Fibroblast of gingiva (primary cell): ENCODE measurements around the gene MCM9.
"Not testable (repeated sequence)": the region's sequence is repeated elsewhere in the genome, so short reads cannot be mapped to it uniquely, and the experiment has no call there.

Experiments
- DNase-seq: peaks from one replicate; pipeline ENCODE4 v3.0.0-alpha.2; 2011; ENCODE audit warnings: low read depth

Gene MCM9

GRCh38 chr6:118893807-118894424 lies 41.0 kb downstream of the MCM9 start, which contains the start of gene ASF1A:
TSS of gene ASF1A (plus strand) at chr6:118894152. CDS start at chr6:118894414, 262 bp downstream.
- peak; percentile 98 for DNase-seq

- DNase-seq, result peak; percentile 75
Measured at GRCh38 chr6:118893064-118893806, 41.7 kb downstream of the MCM9 start.

GRCh38 chr6:118892355-118892991 lies 42.5 kb downstream of the MCM9 start:
- no peak for DNase-seq

DNA sequence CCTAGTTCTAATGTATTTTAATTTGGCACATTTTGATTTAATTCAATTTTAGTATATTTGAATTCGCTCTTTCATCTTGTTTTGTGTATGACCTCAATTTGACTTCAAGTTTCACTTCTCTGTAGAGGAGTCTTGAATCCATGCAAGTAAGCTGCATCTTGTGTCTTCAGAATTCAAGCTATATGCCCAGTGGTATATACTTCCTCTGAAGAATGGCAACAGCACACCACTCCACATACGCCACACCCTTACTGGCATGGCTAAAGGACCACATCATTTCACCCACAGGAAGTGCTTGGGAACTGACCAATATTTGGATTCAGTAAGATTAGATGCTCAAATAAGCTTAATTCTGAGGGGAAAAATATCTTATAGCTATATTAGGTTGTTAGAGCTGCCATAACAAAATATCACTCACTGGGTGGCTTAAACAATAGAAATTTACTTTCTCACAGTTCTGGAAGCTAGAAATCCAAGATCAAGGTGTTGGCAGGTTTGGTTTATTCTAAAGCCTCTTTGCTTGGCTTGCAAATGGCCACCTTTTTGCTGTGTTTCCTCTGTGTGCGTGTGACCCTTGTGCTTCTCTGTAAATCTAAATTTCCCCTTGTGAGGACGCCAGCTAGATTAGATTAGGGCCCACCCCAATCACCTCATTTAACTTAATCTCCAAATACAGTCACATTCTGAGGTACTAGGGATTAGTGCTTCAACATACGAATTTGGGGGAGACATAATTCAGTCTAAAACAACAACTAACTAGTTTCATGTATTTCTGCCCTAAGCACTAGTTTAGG lies 43.8 kb downstream of the MCM9 start:
- no peak for DNase-seq

DNA sequence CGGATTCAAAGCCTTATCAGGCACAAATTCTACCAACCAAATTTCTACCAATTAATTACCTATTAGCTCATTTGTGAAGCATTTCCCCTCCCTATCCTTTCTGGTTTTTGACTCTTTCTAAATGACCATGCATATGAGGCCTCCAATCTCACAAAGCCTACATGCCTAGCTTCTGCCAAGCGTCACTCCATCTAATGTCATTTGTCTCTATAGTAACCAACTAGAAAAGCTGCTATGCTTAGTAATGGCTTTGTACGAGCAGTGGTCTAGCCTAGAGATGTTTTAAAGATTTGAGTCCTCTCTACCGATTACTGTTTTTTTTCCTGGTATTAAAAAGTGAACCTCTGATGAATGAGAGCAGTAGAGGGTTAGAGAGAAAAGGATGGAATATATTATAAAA lies 45.8 kb downstream of the MCM9 start:
- no peak for DNase-seq

- DNase-seq, result no peak
Measured at GRCh38 chr6:118886641-118887040, 48.3 kb downstream of the MCM9 start.

GRCh38 chr6:118882314-118882905 lies 52.5 kb downstream of the MCM9 start:
- DNase-seq, result no peak

- DNase-seq, result no peak
Measured at GRCh38 chr6:118881440-118882313, 53.3 kb downstream of the MCM9 start.

GRCh38 chr6:118877806-118878205 lies 57.2 kb downstream of the MCM9 start:
- DNase-seq, result no peak

DNA sequence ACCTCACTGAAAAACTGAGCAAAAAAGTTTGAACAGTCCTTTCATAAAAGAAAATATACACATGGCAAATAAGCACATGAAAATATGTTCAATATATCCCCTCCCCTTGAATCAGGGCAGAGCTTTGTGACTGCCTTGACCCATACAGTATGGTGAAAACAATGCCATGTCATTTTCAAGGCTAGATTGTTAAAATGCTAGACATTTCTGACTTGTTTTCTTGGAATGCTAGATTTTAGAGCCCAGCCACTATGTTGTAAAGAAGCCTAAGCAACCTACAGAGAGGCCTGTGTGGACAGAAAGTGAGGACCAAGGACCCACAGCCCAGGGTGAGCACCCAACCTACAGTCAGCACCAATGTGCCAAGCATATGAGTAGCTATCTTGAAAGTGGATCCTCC lies 58.1 kb downstream of the MCM9 start:
- peak; percentile 55 for DNase-seq

GRCh38 chr6:118876198-118876597 lies 58.8 kb downstream of the MCM9 start:
- no peak for DNase-seq

GRCh38 chr6:118875672-118876071 lies 59.3 kb downstream of the MCM9 start:
- no peak for DNase-seq

DNA sequence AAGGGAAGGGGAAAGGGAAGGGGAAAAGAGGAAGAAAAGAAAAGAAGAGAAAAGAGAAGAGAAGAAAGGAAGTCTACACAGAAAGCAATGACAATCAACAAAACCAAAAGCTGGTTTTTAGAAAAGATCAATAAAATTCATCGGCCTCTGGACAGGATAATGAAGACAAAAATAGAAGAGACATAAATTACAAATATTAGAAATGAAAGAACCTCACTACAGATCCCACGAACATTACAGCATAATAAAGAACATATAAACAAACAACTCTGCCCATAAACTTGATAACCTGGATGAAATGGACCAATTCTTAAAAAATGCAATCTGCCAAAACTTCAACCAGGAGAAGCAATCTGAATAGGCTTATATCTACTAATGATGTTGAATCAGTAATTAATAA lies 61.7 kb downstream of the MCM9 start:
- no peak for DNase-seq

DNA sequence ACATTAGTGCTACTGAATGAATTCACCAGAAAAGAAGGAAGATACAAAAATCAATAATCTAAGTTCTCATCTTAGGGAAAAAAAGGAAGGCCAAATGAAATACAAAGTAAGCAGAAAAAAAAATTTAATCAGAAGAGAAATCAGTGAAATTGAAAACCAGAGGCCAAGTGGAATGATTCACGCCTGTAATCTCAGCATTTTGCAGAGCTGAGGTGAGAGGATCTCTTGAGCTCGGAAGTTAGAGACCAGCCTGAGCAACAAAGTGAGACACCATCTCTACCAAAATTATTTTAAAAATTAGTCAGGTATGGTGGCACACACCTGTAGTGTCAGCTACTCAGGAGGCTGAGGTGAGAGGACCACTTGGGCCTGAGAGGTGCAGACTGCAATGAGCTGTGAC lies 62.2 kb downstream of the MCM9 start:
- no peak for DNase-seq

DNA sequence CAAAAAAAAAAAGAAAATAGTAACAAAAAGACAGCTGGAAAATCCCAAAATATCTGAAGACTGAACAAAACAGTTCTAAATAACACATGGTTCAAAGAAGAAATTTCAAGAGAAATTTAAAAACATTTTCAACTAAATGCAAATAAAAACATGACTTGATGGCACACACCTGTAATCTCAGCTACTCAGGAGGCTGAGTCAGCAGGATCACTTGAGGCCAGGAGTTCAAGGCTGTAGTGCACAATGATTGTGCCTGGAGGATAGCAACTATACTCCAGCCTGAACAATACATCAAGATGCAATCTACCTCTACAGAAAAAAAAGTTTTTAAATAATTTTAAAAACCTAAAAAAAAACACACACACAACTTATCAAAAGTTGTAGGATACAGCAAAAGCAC lies 62.6 kb downstream of the MCM9 start:
- DNase-seq, result no peak

DNA sequence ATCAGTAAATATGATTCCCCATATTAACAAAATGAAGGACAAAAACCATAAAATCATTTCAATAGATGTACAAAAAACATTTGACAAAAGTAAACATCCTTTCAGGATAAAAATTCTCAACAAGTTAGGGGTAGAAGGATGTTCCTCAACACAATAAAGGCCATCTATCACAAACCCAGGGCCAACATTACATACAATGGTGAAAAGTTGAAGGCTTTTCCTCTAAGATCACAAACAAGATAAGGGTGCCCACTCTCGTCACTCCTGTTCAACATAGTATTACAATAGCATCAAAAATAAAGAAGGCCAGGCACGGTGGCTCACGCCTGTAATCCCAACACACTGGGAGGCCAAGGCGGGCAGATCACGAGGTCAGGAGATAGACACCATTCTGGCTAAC lies 63.6 kb downstream of the MCM9 start:
- DNase-seq, result no peak

DNA sequence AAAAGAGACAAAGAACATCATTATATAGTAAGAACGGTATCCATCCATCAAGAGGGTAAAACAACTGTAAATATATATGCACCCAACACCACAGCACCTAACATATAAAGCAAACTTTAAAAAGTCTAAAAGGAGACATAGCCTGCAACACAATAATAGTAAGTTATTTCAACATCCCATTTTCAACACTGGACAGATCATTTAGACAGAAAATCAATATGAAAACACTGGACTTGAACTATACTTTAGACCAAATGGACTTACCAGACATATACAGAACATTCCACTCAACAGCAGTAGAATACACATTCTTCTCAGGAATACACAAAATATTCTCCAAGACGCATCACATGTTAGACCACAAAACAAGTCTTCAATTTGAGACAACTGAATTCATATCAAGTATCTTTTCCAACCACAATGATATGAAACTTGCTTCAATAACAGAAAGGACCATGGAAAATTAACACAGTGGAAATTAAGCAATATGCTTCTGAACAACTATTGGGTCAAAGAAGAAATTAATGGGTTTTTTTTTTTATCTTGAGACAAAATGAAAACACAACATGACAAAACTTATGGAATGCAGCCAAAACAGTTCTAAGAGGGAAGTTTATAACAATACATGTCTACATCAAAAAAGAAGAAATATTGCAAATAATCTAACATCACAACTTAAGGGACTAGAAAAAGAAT lies 64.9 kb downstream of the MCM9 start:
- DNase-seq, result no peak

- no peak for DNase-seq
Measured at GRCh38 chr6:118869350-118869749, 65.6 kb downstream of the MCM9 start.

GRCh38 chr6:118868901-118869300 lies 66.1 kb downstream of the MCM9 start:
- not testable (repeated sequence) for DNase-seq

- no peak for DNase-seq
Measured at GRCh38 chr6:118867181-118867580, 67.8 kb downstream of the MCM9 start.

DNA sequence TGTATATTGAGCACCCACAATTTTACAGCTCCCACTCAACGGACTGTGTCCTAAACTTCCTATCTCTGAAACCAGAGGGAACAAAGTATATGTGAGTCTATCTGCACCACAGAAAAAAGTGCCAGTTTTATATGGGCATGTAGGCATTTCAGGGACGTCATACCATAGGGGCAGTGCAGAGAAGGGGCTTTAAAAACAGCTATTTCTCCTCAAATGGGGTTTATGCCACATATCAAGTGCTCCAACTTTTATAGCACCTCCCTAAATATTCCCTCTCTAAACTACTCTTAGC lies 69.9 kb downstream of the MCM9 start:
- no peak for DNase-seq
